Hematopoietic multipotent progenitor cell (in vitro differentiated cells): ENCODE data around the gene RAB13. TPM values are rescaled to one million over a fixed set of nuclear protein-coding genes. Genes with fewer than 3 reads are reported as not detected.
"Not testable (repeated sequence)": the region's sequence is repeated elsewhere in the genome, so short reads cannot be mapped to it uniquely, and the experiment has no call there.

ENCODE experiments used
- DNase-seq, 3 donors: peaks; one replicate each; pipeline ENCODE4 v3.0.0-alpha.2; 2011 to 2015; ENCODE audit warnings: low read depth in 2 of 3, low spot score in 2 of 3
- total RNA-seq: library from RNA; depleted of rRNA; stranded (reverse); fragments of >200 nt; gene quantifications from one replicate; pipeline ENCODE4 v1.2.3, GENCODE V29; 2012

Gene RAB13
- 30.7 TPM for total RNA-seq

GRCh38 chr1:153985941-153986761, at the start of gene RAB13:
RAB13 (minus strand) TSS chr1:153986339; CDS start chr1:153986236, 103 bp downstream.
- DNase-seq = peak in 1 of 3 donors; percentile 47

- not testable (repeated sequence) for DNase-seq
Observed at GRCh38 chr1:154033697-154034096, 47.6 kb upstream of the RAB13 start.

GRCh38 chr1:154019940-154020339, 33.8 kb upstream of the RAB13 start:
- DNase-seq = no peak

- DNase-seq = no peak
Observed at GRCh38 chr1:154019269-154019668, 33.1 kb upstream of the RAB13 start.

GRCh38 chr1:154014154-154014907, 28.2 kb upstream of the RAB13 start:
- DNase-seq = no peak

GRCh38 chr1:154012543-154012942, 26.4 kb upstream of the RAB13 start:
- not testable (repeated sequence) for DNase-seq

GRCh38 chr1:154012129-154012528, 26.0 kb upstream of the RAB13 start:
- DNase-seq = no peak

GRCh38 chr1:154006136-154006535, 20.0 kb upstream of the RAB13 start:
- no peak for DNase-seq

- no peak for DNase-seq
Observed at GRCh38 chr1:154000420-154000819, 14.3 kb upstream of the RAB13 start.

- DNase-seq = not testable (repeated sequence)
Observed at GRCh38 chr1:153996882-153997281, 10.7 kb upstream of the RAB13 start.

GRCh38 chr1:153995640-153996039, 9.5 kb upstream of the RAB13 start:
- DNase-seq = no peak

GRCh38 chr1:153995202-153995601, 9.1 kb upstream of the RAB13 start:
- no peak for DNase-seq

- no peak for DNase-seq
Observed at GRCh38 chr1:153991806-153992205, 5.7 kb upstream of the RAB13 start.

- no peak for DNase-seq
Observed at GRCh38 chr1:153991151-153991630, 5.1 kb upstream of the RAB13 start.

- peak; percentile 96 to 99 (median 97) for DNase-seq
Observed at GRCh38 chr1:153990468-153991150, 4.5 kb upstream of the RAB13 start, which contains the start of gene RPS27. RPS27 (plus strand) TSS chr1:153990762; CDS start chr1:153990797, 35 bp downstream.

GRCh38 chr1:153987621-153988020, 1.5 kb upstream of the RAB13 start:
- no peak for DNase-seq

- DNase-seq = peak in 2 of 3 donors; percentile 69 to 88
Observed at GRCh38 chr1:153985341-153985912, 712 bp downstream of the RAB13 start.

- no peak for DNase-seq
Observed at GRCh38 chr1:153984123-153984894, 1.8 kb downstream of the RAB13 start.

- not testable (repeated sequence) for DNase-seq
Observed at GRCh38 chr1:153981735-153982134, 4.4 kb downstream of the RAB13 start.

- not testable (repeated sequence) for DNase-seq
Observed at GRCh38 chr1:153979091-153979490, 7.0 kb downstream of the RAB13 start.
